Testis (tissue), 3 donors: ENCODE measurements around the gene TARBP2. TPM values are rescaled to one million over a fixed set of nuclear protein-coding genes. Genes with fewer than 3 reads are reported as not detected.

ENCODE experiments used
- DNase-seq: peaks from one replicate; pipeline ENCODE4 v3.0.0-alpha.2; 2019
- H3K27ac ChIP-seq, 2 donors: fragments of 200-600 bp; sonication (generic); one replicate each; pipeline ENCODE4 v1.5.1; 2019
- H3K27me3 ChIP-seq: fragments of 200-600 bp; sonication (generic); one replicate; pipeline ENCODE4 v1.5.1; 2019
- H3K36me3 ChIP-seq: fragments of 200-600 bp; sonication (generic); one replicate; pipeline ENCODE4 v1.5.1; 2017; ENCODE audit warnings: low read depth; ENCODE audit errors: missing control alignments
- H3K4me1 ChIP-seq: fragments of 200-600 bp; sonication (generic); one replicate; pipeline ENCODE4 v1.5.1; 2019
- H3K4me3 ChIP-seq, 2 donors: fragments of 200-600 bp; sonication (generic); one replicate each; pipeline ENCODE4 v1.5.1; 2017 to 2019
- H3K9me3 ChIP-seq: fragments of 200-600 bp; sonication (generic); one replicate; pipeline ENCODE4 v1.5.1; 2017
- CTCF ChIP-seq, 3 experiments: fragments of 450-650 bp in 2 of 3; fragments of 200-600 bp in 1 of 3; sonication (generic) in 1 of 3; IDR thresholded peaks; one replicate each; pipeline ENCODE4 v1.5.1; 2016 to 2019; ENCODE audit warnings: antibody characterized with exemption in 3 of 3, mild to moderate bottlenecking in 2 of 3, moderate library complexity in 1 of 3
- POLR2A ChIP-seq: fragments of 450-650 bp; IDR thresholded peaks from one replicate; pipeline ENCODE4 v1.6.1; 2017; ENCODE audit warnings: antibody characterized with exemption, mild to moderate bottlenecking, moderate library complexity
- WGBS, 2 donors: methylation state at CpG; one replicate each; pipeline ENCODE4 v1.1.5; 2018; 5-methylcytosine and 5-hydroxymethylcytosine counted together
- intact Hi-C: fragments of 100-400 bp; cut with DNase I; formaldehyde crosslinking; loops from one replicate; pipeline ENCODE4 v1.15.1; 2023; ENCODE audit warnings: low total_unique reads
- polyA plus RNA-seq: library from polyadenylated mRNA; stranded (reverse); fragments of 350-450 nt; fragmentation: Illumina TruSeq; extraction: RNeasy Lipid Tissue Mini Kit (QIAGEN cat#74804); gene quantifications from one replicate; pipeline ENCODE4 v1.2.3, GENCODE V29; 2014; ENCODE audit warnings: low read depth, low replicate concordance; ENCODE audit not compliant: insufficient read depth
- total RNA-seq, 2 donors: library from RNA; depleted of rRNA; stranded (reverse); fragments of >200 nt; gene quantifications; one replicate each; pipeline ENCODE4 v1.2.3, GENCODE V29; 2016

The TARBP2 gene
- total and polyA plus RNA-seq, 3 donors from 2014 or later: 37.8 to 73.1 (median 67.6) TPM

- intact Hi-C loops: no loop called here
Measured at GRCh38 chr12:53493610-53494391, 7.3 kb upstream of the TARBP2 start.

GRCh38 chr12:53495903-53496751 is 5.0 kb upstream of the TARBP2 start:
- Histone ChIP-seq H3K9me3 (no peaks in the 10 kb centered on the region), H3K27me3 (no peaks in the 10 kb centered on the region), H3K36me3 (no peaks in the 10 kb centered on the region), H3K27ac (peak overlapping the region; percentile 15 to 68), H3K4me3 (no peak overlapping the region), H3K4me1 (peaks cover 44% of the 10 kb centered on the region)
- intact Hi-C loops: no loop called here
- TF ChIP-seq POLR2A: no peak
- no peak for TF ChIP-seq CTCF (IDR thresholded peaks at IDR 0.05)
- DNase-seq: peak; percentile 78
- WGBS, 2 donors: 40 to 53% methylated on average over 3 to 5 of the region's 5 CpGs

More at GRCh38 chr12:53493610-53494391, 7.3 kb upstream of the TARBP2 start:
- Histone ChIP-seq H3K27me3 (no peaks in the 10 kb centered on the region), H3K36me3 (no peaks in the 10 kb centered on the region), H3K4me1 (peaks cover 41% of the 10 kb centered on the region), H3K4me3 (peak overlapping the region; percentile 57 to 75), H3K9me3 (no peaks in the 10 kb centered on the region), H3K27ac (peak overlapping the region; percentile 83 to 89)
- DNase-seq: no peak
- TF ChIP-seq CTCF (IDR thresholded peaks at IDR 0.05): no peak
- 15 to 20% methylated on average over 10 to 11 of the region's 11 CpGs for WGBS, 2 donors

GRCh38 chr12:53496752-53497032 is 4.4 kb upstream of the TARBP2 start:
- TF ChIP-seq CTCF (IDR thresholded peaks at IDR 0.05) (no peak), POLR2A (no peak)
- WGBS, 2 donors: 77 to 89% methylated on average over 1 of the region's 1 CpG
- no peaks in the 10 kb centered on the region for H3K36me3 ChIP-seq
- H3K4me3 ChIP-seq: no peak overlapping the region
- no peaks in the 10 kb centered on the region for H3K9me3 ChIP-seq
- H3K27ac ChIP-seq: peak overlapping the region in 1 of 2 donors; percentile 68
- intact Hi-C loops: no loop called here
- no peaks in the 10 kb centered on the region for H3K27me3 ChIP-seq
- peaks cover 45% of the 10 kb centered on the region for H3K4me1 ChIP-seq
- no peak for DNase-seq

GRCh38 chr12:53497461-53497860 is 3.6 kb upstream of the TARBP2 start:
- 91 to 94% methylated on average over 2 to 3 of the region's 3 CpGs for WGBS, 2 donors
- TF ChIP-seq CTCF (IDR thresholded peaks at IDR 0.05): no peak
- H3K4me3 ChIP-seq: no peak overlapping the region
- H3K9me3 ChIP-seq: no peaks in the 10 kb centered on the region
- H3K27ac ChIP-seq: no peak overlapping the region
- no peaks in the 10 kb centered on the region for H3K27me3 ChIP-seq
- no peak for DNase-seq
- intact Hi-C loops: no loop called here
- H3K4me1 ChIP-seq: peaks cover 49% of the 10 kb centered on the region
- no peaks in the 10 kb centered on the region for H3K36me3 ChIP-seq
